ENCODE data around the gene LPAR4. TPM values are rescaled to one million over a fixed set of nuclear protein-coding genes. Genes with fewer than 3 reads are reported as not detected.
A peak's percentile ranks its signal among the peaks of the same experiment; 100 is the strongest.

Gene LPAR4
- not detected for total RNA-seq
- not detected for polyA plus RNA-seq
- 0 to 0.17 (median 0) reads per million in 6 experiments for total RNA-seq

GRCh38 chrX:78747489-78747888, at the start of gene LPAR4:
LPAR4 (plus strand) TSS chrX:78747720; CDS start chrX:78754870, 7,150 bp downstream.
- H3K27me3 Mint-ChIP-seq = peaks cover 0 to 9% (median 0%) of the 10 kb centered on the region in 5 donors
- no peak for ATAC-seq
- DNase-seq = no peak
- no peaks in the 10 kb centered on the region for H3K9me3 Mint-ChIP-seq
- H3K4me3 Mint-ChIP-seq = no peak within 1 kb of the TSS
- no peak within 1 kb of the TSS for H3K27ac Mint-ChIP-seq
- H3K36me3 Mint-ChIP-seq = no peaks in the 10 kb centered on the region
- no peaks in the 10 kb centered on the region for H3K4me1 Mint-ChIP-seq
- POLR2A ChIA-PET = no interaction called here

GRCh38 chrX:78706071-78706470, 41.4 kb upstream of the LPAR4 start:
- Mint-ChIP-seq H3K36me3 (no peaks in the 10 kb centered on the region), H3K9me3 (no peaks in the 10 kb centered on the region), H3K4me1 (no peaks in the 10 kb centered on the region), H3K27me3 (no peaks in the 10 kb centered on the region), H3K4me3 (no peak overlapping the region), H3K27ac (no peak overlapping the region)
- DNase-seq (no peak), ATAC-seq (no peak)
- POLR2A ChIA-PET = no interaction called here

- Mint-ChIP-seq H3K27me3 (no peaks in the 10 kb centered on the region), H3K4me1 (no peaks in the 10 kb centered on the region), H3K9me3 (no peaks in the 10 kb centered on the region), H3K4me3 (no peak overlapping the region), H3K36me3 (no peaks in the 10 kb centered on the region), H3K27ac (no peak overlapping the region)
- ATAC-seq = no peak
- DNase-seq = no peak
- POLR2A ChIA-PET = no interaction called here
These were observed 39.3 kb upstream of the LPAR4 start for GRCh38 chrX:78708262-78708661.

- Mint-ChIP-seq H3K9me3 (no peaks in the 10 kb centered on the region), H3K4me1 (no peaks in the 10 kb centered on the region), H3K27ac (no peak overlapping the region), H3K27me3 (no peaks in the 10 kb centered on the region), H3K36me3 (no peaks in the 10 kb centered on the region), H3K4me3 (no peak overlapping the region)
- POLR2A ChIA-PET = no interaction called here
- no peak for DNase-seq
- no peak for ATAC-seq
These were observed 38.7 kb upstream of the LPAR4 start for GRCh38 chrX:78708816-78709215.

- no peak for ATAC-seq
- Mint-ChIP-seq H3K4me1 (peaks cover 2 to 7% (median 5%) of the 10 kb centered on the region in 4 donors), H3K4me3 (no peak overlapping the region), H3K27ac (no peak overlapping the region), H3K9me3 (no peaks in the 10 kb centered on the region), H3K36me3 (peaks cover 0 to 2% (median 0%) of the 10 kb centered on the region in 3 donors), H3K27me3 (no peaks in the 10 kb centered on the region)
- no peak for DNase-seq
- POLR2A ChIA-PET = no interaction called here
These were observed 37.3 kb upstream of the LPAR4 start for GRCh38 chrX:78710171-78710570.

- H3K9me3 Mint-ChIP-seq = peaks cover 0 to 9% (median 0%) of the 10 kb centered on the region in 9 donors
- no peak overlapping the region for H3K27ac Mint-ChIP-seq
- no peak overlapping the region for H3K4me3 Mint-ChIP-seq
- no peaks in the 10 kb centered on the region for H3K27me3 Mint-ChIP-seq
- peaks cover 0 to 6% (median 2%) of the 10 kb centered on the region in 3 donors for H3K36me3 Mint-ChIP-seq
- peaks cover 2 to 7% (median 5%) of the 10 kb centered on the region in 4 donors for H3K4me1 Mint-ChIP-seq
- DNase-seq (no peak), ATAC-seq (no peak)
- POLR2A ChIA-PET = no interaction called here
These were observed 35.2 kb upstream of the LPAR4 start for GRCh38 chrX:78712336-78712735.

- no peak overlapping the region for H3K4me3 Mint-ChIP-seq
- peak overlapping the region in 2 of 10 donors; percentile 14 to 20 for H3K27ac Mint-ChIP-seq
- H3K9me3 Mint-ChIP-seq = peaks cover 0 to 14% (median 2%) of the 10 kb centered on the region in 9 donors
- no peak for DNase-seq
- no peak for ATAC-seq
- POLR2A ChIA-PET = no interaction called here
- peaks cover 0 to 4% (median 0%) of the 10 kb centered on the region in 3 donors for H3K36me3 Mint-ChIP-seq
- no peaks in the 10 kb centered on the region for H3K27me3 Mint-ChIP-seq
- H3K4me1 Mint-ChIP-seq = peaks cover 0 to 3% (median 2%) of the 10 kb centered on the region in 4 donors
These were observed 22.2 kb upstream of the LPAR4 start for GRCh38 chrX:78725287-78725686.

- POLR2A ChIA-PET = no interaction called here
- H3K4me3 Mint-ChIP-seq = no peak overlapping the region
- H3K27ac Mint-ChIP-seq = no peak overlapping the region
- peaks cover 0 to 9% (median 0%) of the 10 kb centered on the region in 5 donors for H3K27me3 Mint-ChIP-seq
- H3K36me3 Mint-ChIP-seq = no peaks in the 10 kb centered on the region
- ATAC-seq (no peak), DNase-seq (no peak)
- no peaks in the 10 kb centered on the region for H3K4me1 Mint-ChIP-seq
- H3K9me3 Mint-ChIP-seq = no peaks in the 10 kb centered on the region
These were observed 1.0 kb upstream of the LPAR4 start for GRCh38 chrX:78746496-78746895.

- no peak overlapping the region for H3K27ac Mint-ChIP-seq
- ATAC-seq = no peak
- H3K9me3 Mint-ChIP-seq = no peaks in the 10 kb centered on the region
- DNase-seq = no peak
- H3K4me3 Mint-ChIP-seq = no peak overlapping the region
- no peaks in the 10 kb centered on the region for H3K36me3 Mint-ChIP-seq
- peaks cover 0 to 1% (median 0%) of the 10 kb centered on the region in 4 donors for H3K4me1 Mint-ChIP-seq
- POLR2A ChIA-PET = no interaction called here
- H3K27me3 Mint-ChIP-seq = peaks cover 0 to 9% (median 0%) of the 10 kb centered on the region in 5 donors
These were observed 451 bp downstream of the LPAR4 start for GRCh38 chrX:78747971-78748370.

GRCh38 chrX:78748846-78749245, 1.3 kb downstream of the LPAR4 start:
- peaks cover 0 to 9% (median 0%) of the 10 kb centered on the region in 4 donors for H3K4me1 Mint-ChIP-seq
- peaks cover 0 to 9% (median 0%) of the 10 kb centered on the region in 5 donors for H3K27me3 Mint-ChIP-seq
- no peak for ATAC-seq
- no peaks in the 10 kb centered on the region for H3K9me3 Mint-ChIP-seq
- POLR2A ChIA-PET = no interaction called here
- no peak overlapping the region for H3K4me3 Mint-ChIP-seq
- no peaks in the 10 kb centered on the region for H3K36me3 Mint-ChIP-seq
- no peak overlapping the region for H3K27ac Mint-ChIP-seq
- DNase-seq = no peak

- Mint-ChIP-seq H3K27ac (no peak overlapping the region), H3K27me3 (no peaks in the 10 kb centered on the region), H3K4me3 (no peak overlapping the region), H3K9me3 (no peaks in the 10 kb centered on the region), H3K36me3 (no peaks in the 10 kb centered on the region), H3K4me1 (peaks cover 0 to 23% (median under 1%) of the 10 kb centered on the region in 4 donors)
- no peak for ATAC-seq
- POLR2A ChIA-PET = no interaction called here
- DNase-seq = no peak
These were observed 6.1 kb downstream of the LPAR4 start for GRCh38 chrX:78753571-78753970.

GRCh38 chrX:78754917-78755316, 7.4 kb downstream of the LPAR4 start:
- no peak for ATAC-seq
- DNase-seq = no peak
- Mint-ChIP-seq H3K36me3 (no peaks in the 10 kb centered on the region), H3K27me3 (no peaks in the 10 kb centered on the region), H3K27ac (peak overlapping the region in 1 of 10 donors; percentile 71), H3K9me3 (no peaks in the 10 kb centered on the region), H3K4me3 (peak overlapping the region in 1 of 10 donors; percentile 50), H3K4me1 (peaks cover 0 to 23% (median under 1%) of the 10 kb centered on the region in 4 donors)
- POLR2A ChIA-PET = no interaction called here

- no peak for ATAC-seq
- DNase-seq = no peak
- POLR2A ChIA-PET = no interaction called here
- peaks cover 3 to 16% (median 5%) of the 10 kb centered on the region in 4 donors for H3K4me1 Mint-ChIP-seq
- no peak overlapping the region for H3K4me3 Mint-ChIP-seq
- H3K27me3 Mint-ChIP-seq = no peaks in the 10 kb centered on the region
- H3K36me3 Mint-ChIP-seq = no peaks in the 10 kb centered on the region
- H3K27ac Mint-ChIP-seq = no peak overlapping the region
- no peaks in the 10 kb centered on the region for H3K9me3 Mint-ChIP-seq
These were observed 11.6 kb downstream of the LPAR4 start for GRCh38 chrX:78759081-78759480.

- Mint-ChIP-seq H3K4me1 (peaks cover 0 to 2% (median 0%) of the 10 kb centered on the region in 4 donors), H3K36me3 (no peaks in the 10 kb centered on the region), H3K27me3 (no peaks in the 10 kb centered on the region), H3K4me3 (no peak overlapping the region), H3K27ac (no peak overlapping the region), H3K9me3 (no peaks in the 10 kb centered on the region)
- POLR2A ChIA-PET = no interaction called here
- no peak for ATAC-seq
- no peak for DNase-seq
These were observed 21.7 kb downstream of the LPAR4 start for GRCh38 chrX:78769101-78769755.

All from naive thymus-derived CD8-positive, alpha-beta T cell (primary cell).